PFSK-1 (cell line): ENCODE measurements around the gene RABGAP1L.

Experiments
- FOXP2 ChIP-seq: optimal IDR thresholded peaks from 2 replicates; pipeline ENCODE3; 2011; ENCODE audit warnings: borderline replicate concordance, control low read depth, inconsistent platforms; ENCODE audit not compliant: insufficient read depth; ENCODE audit errors: extremely low read length, extremely low read depth
- POLR2AphosphoS5 ChIP-seq: IDR thresholded peaks from 2 replicates; pipeline ENCODE4 v1.6.1; 2012; ENCODE audit warnings: low read depth, mild to moderate bottlenecking, control low read depth, low read length, moderate library complexity
- SIN3A ChIP-seq: IDR thresholded peaks from 2 replicates; pipeline ENCODE4 v1.6.1; 2012; ENCODE audit warnings: mild to moderate bottlenecking, low read length, moderate library complexity, borderline replicate concordance; ENCODE audit not compliant: insufficient read depth
- TAF1 ChIP-seq: IDR thresholded peaks from 2 replicates; pipeline ENCODE4 v1.6.1; 2012; ENCODE audit warnings: low read length, control low read depth, borderline replicate concordance; ENCODE audit not compliant: insufficient read depth
- TF ChIP-seq, protein P1 (sequence below), 2 experiments: IDR thresholded peaks; 2 replicates each; pipeline versions ENCODE4 v1.6.1 to v1.8.0; 2011 to 2012; ENCODE audit warnings: low read depth in 2 of 2, low read length in 2 of 2, control low read depth in 1 of 2, inconsistent platforms in 1 of 2, mild to moderate bottlenecking in 1 of 2, moderate library complexity in 1 of 2; ENCODE audit not compliant: insufficient read depth in 1 of 2

DNA sequence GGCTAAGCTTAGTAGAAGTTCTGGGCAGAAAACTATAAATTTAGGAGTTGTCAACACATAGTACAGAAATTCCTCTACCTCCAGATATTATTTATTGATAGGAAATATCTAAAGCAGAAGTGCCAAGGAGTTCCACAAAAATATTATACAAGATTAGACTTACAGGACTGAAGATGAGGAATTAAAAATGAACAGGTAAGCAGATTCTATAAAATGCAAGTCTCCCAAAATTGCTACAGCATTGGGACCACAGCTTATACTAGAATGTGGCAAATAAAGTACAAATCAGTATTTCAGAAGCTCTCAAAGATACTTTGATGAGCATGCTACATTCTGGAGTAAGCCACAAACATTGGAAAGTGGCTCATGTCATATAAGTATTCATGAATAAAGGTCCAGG lies 790.3 kb downstream of the RABGAP1L start:
- TF ChIP-seq, protein P1, sequence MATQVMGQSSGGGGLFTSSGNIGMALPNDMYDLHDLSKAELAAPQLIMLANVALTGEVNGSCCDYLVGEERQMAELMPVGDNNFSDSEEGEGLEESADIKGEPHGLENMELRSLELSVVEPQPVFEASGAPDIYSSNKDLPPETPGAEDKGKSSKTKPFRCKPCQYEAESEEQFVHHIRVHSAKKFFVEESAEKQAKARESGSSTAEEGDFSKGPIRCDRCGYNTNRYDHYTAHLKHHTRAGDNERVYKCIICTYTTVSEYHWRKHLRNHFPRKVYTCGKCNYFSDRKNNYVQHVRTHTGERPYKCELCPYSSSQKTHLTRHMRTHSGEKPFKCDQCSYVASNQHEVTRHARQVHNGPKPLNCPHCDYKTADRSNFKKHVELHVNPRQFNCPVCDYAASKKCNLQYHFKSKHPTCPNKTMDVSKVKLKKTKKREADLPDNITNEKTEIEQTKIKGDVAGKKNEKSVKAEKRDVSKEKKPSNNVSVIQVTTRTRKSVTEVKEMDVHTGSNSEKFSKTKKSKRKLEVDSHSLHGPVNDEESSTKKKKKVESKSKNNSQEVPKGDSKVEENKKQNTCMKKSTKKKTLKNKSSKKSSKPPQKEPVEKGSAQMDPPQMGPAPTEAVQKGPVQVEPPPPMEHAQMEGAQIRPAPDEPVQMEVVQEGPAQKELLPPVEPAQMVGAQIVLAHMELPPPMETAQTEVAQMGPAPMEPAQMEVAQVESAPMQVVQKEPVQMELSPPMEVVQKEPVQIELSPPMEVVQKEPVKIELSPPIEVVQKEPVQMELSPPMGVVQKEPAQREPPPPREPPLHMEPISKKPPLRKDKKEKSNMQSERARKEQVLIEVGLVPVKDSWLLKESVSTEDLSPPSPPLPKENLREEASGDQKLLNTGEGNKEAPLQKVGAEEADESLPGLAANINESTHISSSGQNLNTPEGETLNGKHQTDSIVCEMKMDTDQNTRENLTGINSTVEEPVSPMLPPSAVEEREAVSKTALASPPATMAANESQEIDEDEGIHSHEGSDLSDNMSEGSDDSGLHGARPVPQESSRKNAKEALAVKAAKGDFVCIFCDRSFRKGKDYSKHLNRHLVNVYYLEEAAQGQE (IDR thresholded peaks at IDR 0.05; ENCODE audit: insufficient read depth in 1 of 2, low read depth in 2 of 2, low read length in 2 of 2), result no peak
- TF ChIP-seq POLR2AphosphoS5 (no peak), TAF1 (no peak), SIN3A (no peak), FOXP2 (no peak)
